HEK293 (cell line): ENCODE results near the gene E2F1.

Source experiments
- CTCF ChIA-PET: fragments of 350-600 bp; formaldehyde crosslinking; extraction: SDS; loops from one replicate; lab custom pipeline; 2021; ENCODE audit warnings: antibody characterized with exemption; lab: Yijun Ruan, JAX
- POLR2A ChIA-PET: fragments of 300-600 bp; formaldehyde crosslinking; extraction: SDS; loops from one replicate; lab custom pipeline; 2020; ENCODE audit warnings: antibody characterized with exemption, inconsistent platforms; lab: Yijun Ruan, JAX
- H3K27ac ChIP-seq: fragments of 200-500 bp; sonication (Bioruptor generic); 2 replicates; pipeline ENCODE4 v1.5.1; 2014; ENCODE audit warnings: low read depth, low read length, control low read depth, inconsistent platforms; ENCODE audit errors: extremely low read depth
- H3K36me3 ChIP-seq, 2 experiments: fragments of 200-500 bp in 1 of 2; sonication (Bioruptor generic) in 1 of 2; 1 replicate in 1 of 2; 2 replicates in 1 of 2; pipeline ENCODE4 v1.5.1; 2014 to 2017; ENCODE audit warnings: inconsistent platforms in 2 of 2, low read length in 2 of 2; ENCODE audit not compliant: control insufficient read depth in 2 of 2, insufficient read depth in 1 of 2
- H3K4me1 ChIP-seq: fragments of 200-500 bp; sonication (Bioruptor generic); 2 replicates; pipeline ENCODE4 v1.5.1; 2014; ENCODE audit warnings: mild to moderate bottlenecking, low read length, inconsistent platforms; ENCODE audit not compliant: control insufficient read depth, insufficient read depth
- H3K4me3 ChIP-seq: 2 replicates; pipeline ENCODE4 v1.5.1; 2011; ENCODE audit warnings: low read depth, mild to moderate bottlenecking, control low read depth, low read length, moderate library complexity
- H3K9me3 ChIP-seq: fragments of 200-500 bp; sonication (Bioruptor generic); 2 replicates; pipeline ENCODE4 v1.5.1; 2014; ENCODE audit warnings: low read depth, low read length, inconsistent platforms; ENCODE audit not compliant: control insufficient read depth, insufficient read depth
- INSM2 ChIP-seq: fragments of 450-650 bp; formaldehyde crosslinking; IDR thresholded peaks from 2 replicates; pipeline ENCODE4 v1.5.1; 2016; ENCODE audit warnings: missing biosample characterization, missing genetic modification characterization
- KLF7 ChIP-seq: fragments of 450-650 bp; formaldehyde crosslinking; IDR thresholded peaks from 2 replicates; pipeline ENCODE4 v1.5.1; 2016; ENCODE audit warnings: missing biosample characterization, missing genetic modification characterization, borderline replicate concordance
- PRDM1 ChIP-seq: fragments of 450-650 bp; formaldehyde crosslinking; IDR thresholded peaks from 2 replicates; pipeline ENCODE4; 2016; ENCODE audit warnings: missing biosample characterization, missing genetic modification characterization
- PRDM10 ChIP-seq: fragments of 450-650 bp; formaldehyde crosslinking; IDR thresholded peaks from 2 replicates; pipeline ENCODE4 v1.5.1; 2016; ENCODE audit warnings: missing biosample characterization, missing genetic modification characterization
- TSHZ1 ChIP-seq: fragments of 450-650 bp; formaldehyde crosslinking; IDR thresholded peaks from 2 replicates; pipeline ENCODE4 v1.5.1; 2016; ENCODE audit warnings: missing biosample characterization, missing genetic modification characterization, borderline replicate concordance
- WT1 ChIP-seq: fragments of 450-650 bp; formaldehyde crosslinking; IDR thresholded peaks from 2 replicates; pipeline ENCODE4 v1.5.1; 2016; ENCODE audit warnings: missing biosample characterization, missing genetic modification characterization
- ZBTB48 ChIP-seq: fragments of 450-650 bp; formaldehyde crosslinking; IDR thresholded peaks from 2 replicates; pipeline ENCODE4 v1.5.1; 2016; ENCODE audit warnings: missing biosample characterization, missing genetic modification characterization
- ZNF324 ChIP-seq: fragments of 450-650 bp; formaldehyde crosslinking; IDR thresholded peaks from 2 replicates; pipeline ENCODE4 v1.5.1; 2016; ENCODE audit warnings: missing biosample characterization, missing genetic modification characterization
- ZNF366 ChIP-seq: fragments of 450-650 bp; formaldehyde crosslinking; conservative IDR thresholded peaks from 2 replicates; pipeline ENCODE4 v1.5.1; 2016; ENCODE audit warnings: missing biosample characterization, missing genetic modification characterization
- ZNF621 ChIP-seq: fragments of 450-650 bp; formaldehyde crosslinking; IDR thresholded peaks from 2 replicates; pipeline ENCODE4 v1.5.1; 2017; ENCODE audit warnings: missing biosample characterization, missing genetic modification characterization
- ZNF639 ChIP-seq: fragments of 450-650 bp; formaldehyde crosslinking; IDR thresholded peaks from 2 replicates; pipeline ENCODE4 v1.5.1; 2016; ENCODE audit warnings: missing biosample characterization, missing genetic modification characterization
- ZNF664 ChIP-seq: fragments of 450-650 bp; formaldehyde crosslinking; IDR thresholded peaks from 2 replicates; pipeline ENCODE4 v1.5.1; 2016; ENCODE audit warnings: missing biosample characterization, missing genetic modification characterization

Gene E2F1

GRCh38 chr20:33689973-33690372 lies 3.8 kb upstream of the E2F1 start (continued):
- TF ChIP-seq ZNF639 (tag by site-specific recombination), result peak; percentile 29; the same call in 1 of the 2 replicates
- TF ChIP-seq INSM2, result peak; percentile 32; the same call in 1 of the 2 replicates
- peak; percentile 39; the same call in 1 of the 2 replicates for TF ChIP-seq PRDM10
- 0 out of 2 replicates have a peak, but pooled peaks have one; percentile 43 for TF ChIP-seq ZNF366 (tag by site-specific recombination)

- no peak overlapping the region for H3K27ac ChIP-seq
- TF ChIP-seq ZBTB48 (tag by site-specific recombination) (no peak), KLF7 (no peak), ZNF324 (tag by site-specific recombination) (no peak), ZNF664 (tag by site-specific recombination) (peak; percentile 94)
- H3K4me3 ChIP-seq, result no peak overlapping the region
- peaks cover 8% of the 10 kb centered on the region for H3K4me1 ChIP-seq
- CTCF ChIA-PET, result no interaction called here
- peaks cover 0 to 9% of the 10 kb centered on the region in 2 experiments; a peak in 1 of 3 replicates for H3K36me3 ChIP-seq
- POLR2A ChIA-PET, result interaction anchor here (0.7 kb wide), 1 partner anchor 42 kb away, joined by 3 read pairs; the partner anchor contains the start of gene ZNF341
- no peaks in the 10 kb centered on the region for H3K9me3 ChIP-seq
Observed at GRCh38 chr20:33689493-33689892, 3.3 kb upstream of the E2F1 start.

- CTCF ChIA-PET, result no interaction called here
- H3K36me3 ChIP-seq, result peaks cover 0 to 14% of the 10 kb centered on the region in 2 experiments; a peak in 1 of 3 replicates
- no peak overlapping the region for H3K27ac ChIP-seq
- H3K4me3 ChIP-seq, result no peak overlapping the region
- TF ChIP-seq ZNF621 (tag by site-specific recombination) (no peak), WT1 (no peak)
- H3K9me3 ChIP-seq, result no peaks in the 10 kb centered on the region
- peaks cover 8% of the 10 kb centered on the region for H3K4me1 ChIP-seq
- POLR2A ChIA-PET, result no interaction called here
Observed at GRCh38 chr20:33688938-33689424, 2.8 kb upstream of the E2F1 start.

GRCh38 chr20:33687993-33688937 lies 2.1 kb upstream of the E2F1 start:
- H3K36me3 ChIP-seq, result peaks cover 0 to 17% of the 10 kb centered on the region in 2 experiments; a peak in 1 of 3 replicates
- peak; percentile 81 for TF ChIP-seq PRDM1 (tag by site-specific recombination)
- no peak for TF ChIP-seq TSHZ1 (tag by site-specific recombination)
- TF ChIP-seq, all 188 proteins: peak for 1
- ChIA-PET CTCF (interaction anchor here (0.6 to 1.2 kb wide), 2 partner anchors 187 to 243 kb away, joined by 3 read pairs; no protein-coding TSS in a partner anchor), POLR2A (no interaction called here)
- Histone ChIP-seq H3K9me3 (no peaks in the 10 kb centered on the region), H3K4me1 (peaks cover 8% of the 10 kb centered on the region), H3K27ac (no peak overlapping the region), H3K4me3 (no peak overlapping the region)
